IMR-90 (cell line): ENCODE results near the gene HCN4. TPM values are rescaled to one million over a fixed set of nuclear protein-coding genes. Genes with fewer than 3 reads are reported as not detected.

Source experiments
- ATAC-seq: fragments of 200-7000 bp; cut with Tn5 transposase; 2 replicates; pipeline ENCODE4 v1.9.1; 2020; ENCODE audit warnings: low read depth, mild to moderate bottlenecking, moderate library complexity
- BruUV-seq: library from RNA; stranded (reverse); fragments of 400-500 nt; replicated peaks from 2 replicates; lab custom pipeline; 2021; lab: Mats Ljungman, UMichigan
- CTCF ChIA-PET: fragments of 300-600 bp; formaldehyde crosslinking; extraction: SDS; loops from one replicate; lab custom pipeline; 2021; ENCODE audit warnings: antibody characterized with exemption; lab: Yijun Ruan, JAX
- POLR2A ChIA-PET: fragments of 300-600 bp; sonication (Branson Sonifier 250); formaldehyde crosslinking; loops from one replicate; lab custom pipeline; 2022; ENCODE audit warnings: antibody characterized with exemption; ENCODE audit not compliant: unreplicated experiment; lab: Charles Lee
- DNase-seq: peaks from one replicate; pipeline ENCODE4 v3.0.0; 2013
- H2AFZ ChIP-seq: replicated peaks from 2 replicates; pipeline ENCODE3; 2013; ENCODE audit warnings: low read length, mild to moderate bottlenecking; ENCODE audit not compliant: poor library complexity
- H2AK5ac ChIP-seq: 2 replicates; pipeline ENCODE4 v1.6.1; 2013; ENCODE audit warnings: low read depth, low read length, inconsistent platforms
- H2AK9ac ChIP-seq: replicated peaks from 2 replicates; pipeline ENCODE3; 2013; ENCODE audit warnings: mild to moderate bottlenecking, low read depth, low read length, moderate library complexity; ENCODE audit not compliant: poor library complexity
- H2BK120ac ChIP-seq: 2 replicates; pipeline ENCODE4 v1.6.1; 2013; ENCODE audit warnings: low read depth, low read length, inconsistent platforms
- H2BK15ac ChIP-seq: 3 replicates; pipeline ENCODE4 v1.6.1; 2013; ENCODE audit warnings: low read depth, low read length, inconsistent platforms
- H2BK20ac ChIP-seq: 2 replicates; pipeline ENCODE4 v1.6.1; 2013; ENCODE audit warnings: low read depth, mild to moderate bottlenecking, inconsistent platforms, low read length, moderate library complexity
- H2BK5ac ChIP-seq: 2 replicates; pipeline ENCODE4 v1.6.1; 2013; ENCODE audit warnings: mild to moderate bottlenecking, low read depth, low read length, inconsistent platforms; ENCODE audit not compliant: poor library complexity, severe bottlenecking
- H3K14ac ChIP-seq: replicated peaks from 2 replicates; pipeline ENCODE4 v1.6.1; 2013; ENCODE audit warnings: low read depth, low read length, inconsistent platforms
- H3K18ac ChIP-seq: 2 replicates; pipeline ENCODE4 v1.6.1; 2013; ENCODE audit warnings: low read depth, low read length, control low read depth
- H3K23ac ChIP-seq: 2 replicates; pipeline ENCODE4 v1.6.1; 2013; ENCODE audit warnings: low read depth, low read length, inconsistent platforms
- H3K27ac ChIP-seq: 2 replicates; pipeline ENCODE4 v1.5.1; 2013; ENCODE audit warnings: mild to moderate bottlenecking, control low read depth, low read length; ENCODE audit not compliant: insufficient read depth
- H3K27me3 ChIP-seq: 2 replicates; pipeline ENCODE4 v1.6.1; 2013; ENCODE audit warnings: low read length; ENCODE audit not compliant: control insufficient read depth, insufficient read depth
- H3K36me3 ChIP-seq: 2 replicates; pipeline ENCODE4 v1.6.1; 2013; ENCODE audit warnings: low read length, mixed read lengths; ENCODE audit not compliant: control insufficient read depth, insufficient read depth
- H3K4ac ChIP-seq: 2 replicates; pipeline ENCODE4 v1.6.1; 2013; ENCODE audit warnings: low read depth, low read length, inconsistent platforms
- H3K4me1 ChIP-seq: 2 replicates; pipeline ENCODE4 v1.6.1; 2013; ENCODE audit warnings: low read length, mixed read lengths; ENCODE audit not compliant: control insufficient read depth, insufficient read depth
- H3K4me2 ChIP-seq: 2 replicates; pipeline ENCODE4 v1.6.1; 2013; ENCODE audit warnings: low read depth, mild to moderate bottlenecking, control low read depth, low read length, moderate library complexity
- H3K4me3 ChIP-seq: 2 replicates; pipeline ENCODE4 v1.5.1; 2013; ENCODE audit warnings: low read depth, mild to moderate bottlenecking, control low read depth, low read length, moderate library complexity; ENCODE audit not compliant: insufficient read depth
- H3K56ac ChIP-seq: 2 replicates; pipeline ENCODE4 v1.6.1; 2013; ENCODE audit warnings: low read length, inconsistent platforms; ENCODE audit not compliant: insufficient read depth; ENCODE audit errors: extremely low read depth
- H3K79me1 ChIP-seq, 2 experiments: 2 replicates each; pipeline ENCODE4 v1.6.1; 2013; ENCODE audit warnings: low read length in 2 of 2, inconsistent platforms in 1 of 2, low read depth in 1 of 2
- H3K9ac ChIP-seq: 2 replicates; pipeline ENCODE4 v1.6.1; 2013; ENCODE audit warnings: low read depth, low read length, control low read depth
- H3K9me1 ChIP-seq: 2 replicates; pipeline ENCODE4 v1.6.1; 2013; ENCODE audit warnings: low read length, inconsistent platforms; ENCODE audit not compliant: insufficient read depth
- H3K9me3 ChIP-seq: 2 replicates; pipeline ENCODE4 v1.6.1; 2013; ENCODE audit warnings: low read length; ENCODE audit not compliant: control insufficient read depth, insufficient read depth
- H4K20me1 ChIP-seq: 2 replicates; pipeline ENCODE4 v1.6.1; 2013; ENCODE audit warnings: low read length, inconsistent platforms; ENCODE audit not compliant: insufficient read depth
- H4K5ac ChIP-seq: 2 replicates; pipeline ENCODE4 v1.6.1; 2013; ENCODE audit warnings: mild to moderate bottlenecking, low read depth, low read length, control low read depth
- H4K8ac ChIP-seq, 2 experiments: 2 replicates each; pipeline ENCODE4 v1.6.1; 2013; ENCODE audit warnings: low read depth in 2 of 2, low read length in 2 of 2, control low read depth in 1 of 2, inconsistent platforms in 1 of 2
- H4K91ac ChIP-seq: 2 replicates; pipeline ENCODE4 v1.6.1; 2013; ENCODE audit warnings: low read depth, low read length, inconsistent platforms; ENCODE audit not compliant: insufficient read depth
- BHLHE40 ChIP-seq: fragments of 150-350 bp; IDR thresholded peaks from 2 replicates; pipeline ENCODE4 v1.6.1; 2016; ENCODE audit warnings: mild to moderate bottlenecking, low read depth, low read length
- CEBPB ChIP-seq: IDR thresholded peaks from 2 replicates; pipeline ENCODE4 v1.6.1; 2012; ENCODE audit warnings: low read depth, low read length, improper control_type of control experiment
- CHD1 ChIP-seq: IDR thresholded peaks from 2 replicates; pipeline ENCODE4 v1.6.1; 2012; ENCODE audit warnings: low read depth, low read length, improper control_type of control experiment
- CTCF ChIP-seq: conservative IDR thresholded peaks from 2 replicates; pipeline ENCODE4 v1.5.1; 2012; ENCODE audit warnings: mild to moderate bottlenecking, low read depth, low read length, improper control_type of control experiment
- FOS ChIP-seq: fragments of 150-350 bp; IDR thresholded peaks from 2 replicates; pipeline ENCODE4 v1.6.1; 2016; ENCODE audit warnings: low read depth, low read length
- MAFK ChIP-seq: IDR thresholded peaks from 2 replicates; pipeline ENCODE4 v1.6.1; 2012; ENCODE audit warnings: low read depth, low read length, improper control_type of control experiment
- MAZ ChIP-seq: IDR thresholded peaks from 2 replicates; pipeline ENCODE4 v1.6.1; 2012; ENCODE audit warnings: low read depth, mild to moderate bottlenecking, low read length, improper control_type of control experiment, moderate library complexity, borderline replicate concordance
- MXI1 ChIP-seq: IDR thresholded peaks from 2 replicates; pipeline ENCODE4 v1.6.1; 2012; ENCODE audit warnings: low read depth, mild to moderate bottlenecking, low read length, moderate library complexity, borderline replicate concordance
- NFE2L2 ChIP-seq: fragments of 150-350 bp; IDR thresholded peaks from 2 replicates; pipeline ENCODE4 v1.6.1; 2016; ENCODE audit warnings: low read depth, mild to moderate bottlenecking, low read length
- POLR2A ChIP-seq: IDR thresholded peaks from 2 replicates; pipeline ENCODE4 v1.6.1; 2012; ENCODE audit warnings: mild to moderate bottlenecking, low read depth, low read length
- RAD21 ChIP-seq: IDR thresholded peaks from 2 replicates; pipeline ENCODE4 v1.6.1; 2012; ENCODE audit warnings: low read length, improper control_type of control experiment
- RCOR1 ChIP-seq: IDR thresholded peaks from 2 replicates; pipeline ENCODE4 v1.6.1; 2012; ENCODE audit warnings: mild to moderate bottlenecking, low read length, improper control_type of control experiment; ENCODE audit not compliant: insufficient replicate concordance
- RFX5 ChIP-seq: IDR thresholded peaks from 2 replicates; pipeline ENCODE4 v1.8.0; 2012; ENCODE audit warnings: low read depth, mild to moderate bottlenecking, low read length, moderate library complexity
- SMC3 ChIP-seq: fragments of 150-350 bp; IDR thresholded peaks from 2 replicates; pipeline ENCODE4 v1.6.1; 2016; ENCODE audit warnings: low read depth, mild to moderate bottlenecking, antibody characterized with exemption, low read length, moderate library complexity
- dilution Hi-C: fragments of 300-500 bp; cut with HindIII; formaldehyde crosslinking; loops from one replicate; pipeline ENCODE4 v1.14.3; 2018; ENCODE audit warnings: low sequenced_read_pairs; ENCODE audit not compliant: unreplicated experiment
- in situ Hi-C: fragments of 300-500 bp; cut with MboI; formaldehyde crosslinking; loops from 3 replicates; pipeline ENCODE4 v1.14.3; 2019; ENCODE audit warnings: low sequenced_read_pairs, inconsistent platforms, mixed read lengths
- intact Hi-C: fragments of 100-400 bp; cut with micrococcal nuclease; formaldehyde crosslinking; loops from 2 replicates; pipeline ENCODE4 v1.10.0; 2022
- polyA plus RNA-seq, 3 experiments: library from polyadenylated mRNA; depleted of rRNA; stranded (reverse); fragments of >200 nt; gene quantifications; 2 replicates each; pipeline ENCODE4 v1.2.3, GENCODE V29; 2012; ENCODE audit warnings: low replicate concordance in 1 of 3
- total RNA-seq: library from RNA; depleted of rRNA; stranded (reverse); fragments of >200 nt; gene quantifications from 2 replicates; pipeline ENCODE4 v1.2.3, GENCODE V29; 2012
- TF ChIP-seq, protein P1 (sequence below): fragments of 150-350 bp; IDR thresholded peaks from 2 replicates; pipeline ENCODE4 v1.6.1; 2017; ENCODE audit warnings: mild to moderate bottlenecking, antibody characterized with exemption, low read length, low read depth
- TF ChIP-seq, protein P2 (sequence below): fragments of 150-350 bp; IDR thresholded peaks from 2 replicates; pipeline ENCODE4 v1.6.1; 2016; ENCODE audit warnings: low read depth, mild to moderate bottlenecking, low read length, moderate library complexity, borderline replicate concordance

Gene HCN4
- total and polyA plus RNA-seq, 2 of the 4 experiments (the other 2 are of a cell fraction), result not detected

DNA sequence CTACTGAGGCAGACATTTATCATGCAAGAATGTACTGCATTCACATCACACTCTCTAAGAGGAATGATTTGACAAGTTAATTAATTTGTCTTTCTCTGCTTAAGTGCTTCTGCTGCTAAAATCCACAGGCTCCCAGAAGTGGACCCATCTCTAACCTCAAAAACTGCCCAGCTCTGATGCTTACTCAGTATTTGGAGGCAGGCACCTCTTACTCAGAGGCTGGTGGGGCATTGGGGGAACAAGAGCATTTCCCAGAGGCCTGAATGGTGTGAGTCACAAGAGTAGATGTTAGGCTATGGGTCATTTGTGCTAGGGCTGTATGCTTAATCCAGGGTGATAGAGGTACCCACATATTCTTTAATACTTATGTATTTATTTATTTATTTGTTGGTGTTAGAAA lies 34.4 kb upstream of the HCN4 start:
- Histone ChIP-seq H2BK120ac (no peak overlapping the region), H2BK5ac (no peak overlapping the region), H3K4me3 (no peak overlapping the region), H3K9me1 (no peaks in the 10 kb centered on the region), H4K5ac (no peak overlapping the region), H3K9me3 (no peaks in the 10 kb centered on the region), H3K14ac (no peak overlapping the region), H3K4ac (no peak overlapping the region), H2AK5ac (no peak overlapping the region), H3K27me3 (peaks cover 5% of the 10 kb centered on the region), H3K36me3 (no peaks in the 10 kb centered on the region), H2BK20ac (no peak overlapping the region), H3K27ac (no peak overlapping the region), H3K56ac (no peak overlapping the region), H4K8ac (no peak overlapping the region), H3K9ac (no peak overlapping the region), H4K20me1 (no peaks in the 10 kb centered on the region), H4K91ac (no peak overlapping the region), H3K4me1 (no peaks in the 10 kb centered on the region), H2AK9ac (no peak overlapping the region), H3K79me1 (no peaks in the 10 kb centered on the region), H3K18ac (no peak overlapping the region), H3K4me2 (no peak overlapping the region), H3K23ac (no peak overlapping the region), H2AFZ (no peak overlapping the region), H2BK15ac (no peak overlapping the region)
- TF ChIP-seq RFX5 (no peak), MAZ (no peak), CTCF (no peak), BHLHE40 (no peak), MXI1 (no peak), SMC3 (no peak), POLR2A (no peak), RAD21 (no peak), CHD1 (no peak), FOS (no peak), RCOR1 (no peak), MAFK (no peak), NFE2L2 (no peak), CEBPB (no peak)
- TF ChIP-seq, protein P1, sequence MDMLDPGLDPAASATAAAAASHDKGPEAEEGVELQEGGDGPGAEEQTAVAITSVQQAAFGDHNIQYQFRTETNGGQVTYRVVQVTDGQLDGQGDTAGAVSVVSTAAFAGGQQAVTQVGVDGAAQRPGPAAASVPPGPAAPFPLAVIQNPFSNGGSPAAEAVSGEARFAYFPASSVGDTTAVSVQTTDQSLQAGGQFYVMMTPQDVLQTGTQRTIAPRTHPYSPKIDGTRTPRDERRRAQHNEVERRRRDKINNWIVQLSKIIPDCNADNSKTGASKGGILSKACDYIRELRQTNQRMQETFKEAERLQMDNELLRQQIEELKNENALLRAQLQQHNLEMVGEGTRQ, result no peak
- TF ChIP-seq, protein P2, sequence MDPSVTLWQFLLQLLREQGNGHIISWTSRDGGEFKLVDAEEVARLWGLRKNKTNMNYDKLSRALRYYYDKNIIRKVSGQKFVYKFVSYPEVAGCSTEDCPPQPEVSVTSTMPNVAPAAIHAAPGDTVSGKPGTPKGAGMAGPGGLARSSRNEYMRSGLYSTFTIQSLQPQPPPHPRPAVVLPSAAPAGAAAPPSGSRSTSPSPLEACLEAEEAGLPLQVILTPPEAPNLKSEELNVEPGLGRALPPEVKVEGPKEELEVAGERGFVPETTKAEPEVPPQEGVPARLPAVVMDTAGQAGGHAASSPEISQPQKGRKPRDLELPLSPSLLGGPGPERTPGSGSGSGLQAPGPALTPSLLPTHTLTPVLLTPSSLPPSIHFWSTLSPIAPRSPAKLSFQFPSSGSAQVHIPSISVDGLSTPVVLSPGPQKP, result no peak
- ATAC-seq, result no peak
- ChIA-PET POLR2A (no interaction called here), CTCF (no interaction called here)
- no TSS peak for BruUV-seq
- in situ Hi-C loops (no loop called here), intact Hi-C loops (no loop called here), dilution Hi-C loops (no loop called here)
- no peak for DNase-seq
